OCI-LY1 (cell line): ENCODE data around the gene EXO1.

Source experiments
- H2AFZ ChIP-seq: fragments of 200-600 bp; sonication (generic), shearing (Covaris generic); 2 replicates; pipeline ENCODE4 v1.6.0; 2014; ENCODE audit warnings: antibody characterized with exemption, mild to moderate bottlenecking, low read length
- H3F3A ChIP-seq: fragments of 200-600 bp; sonication (generic), shearing (Covaris generic); 2 replicates; pipeline ENCODE4 v1.6.0; 2014; ENCODE audit warnings: mild to moderate bottlenecking, antibody characterized with exemption, low read length, moderate library complexity; ENCODE audit not compliant: insufficient read depth
- H3K27ac ChIP-seq: fragments of 200-600 bp; sonication (generic); 2 replicates; pipeline ENCODE4 v1.5.1; 2014; ENCODE audit warnings: low read length, mixed run types, mild to moderate bottlenecking, low read depth; ENCODE audit not compliant: poor library complexity, severe bottlenecking
- H3K27me3 ChIP-seq: fragments of 200-600 bp; sonication (generic); 2 replicates; pipeline ENCODE4 v1.6.0; 2014; ENCODE audit warnings: antibody characterized with exemption, mild to moderate bottlenecking, low read length, moderate library complexity; ENCODE audit not compliant: insufficient read depth
- H3K36me3 ChIP-seq: fragments of 200-600 bp; sonication (generic); 2 replicates; pipeline ENCODE4 v1.6.1; 2014; ENCODE audit warnings: mild to moderate bottlenecking, antibody characterized with exemption, low read length, moderate library complexity, mixed read lengths; ENCODE audit not compliant: insufficient read depth
- H3K4me1 ChIP-seq: fragments of 200-600 bp; sonication (generic); 2 replicates; pipeline ENCODE4 v1.5.1; 2014; ENCODE audit warnings: mild to moderate bottlenecking, low read length, moderate library complexity; ENCODE audit not compliant: insufficient read depth, severe bottlenecking
- H3K4me2 ChIP-seq: fragments of 200-600 bp; sonication (generic), shearing (Covaris generic); 2 replicates; pipeline ENCODE4 v1.6.1; 2014; ENCODE audit warnings: low read length
- H3K4me3 ChIP-seq: fragments of 200-600 bp; sonication (generic); 2 replicates; pipeline ENCODE4 v1.5.1; 2014; ENCODE audit warnings: low read length, low read depth, mild to moderate bottlenecking, mixed read lengths; ENCODE audit not compliant: poor library complexity, severe bottlenecking
- H3K79me2 ChIP-seq: fragments of 200-600 bp; shearing (Covaris generic); 2 replicates; pipeline ENCODE4 v1.6.1; 2016; ENCODE audit warnings: mixed run types, low read length, mixed read lengths; ENCODE audit not compliant: insufficient read depth
- H3K9ac ChIP-seq: fragments of 200-600 bp; sonication (generic), shearing (Covaris generic); 2 replicates; pipeline ENCODE4 v1.6.1; 2014; ENCODE audit warnings: mild to moderate bottlenecking, low read length, mixed read lengths
- H3K9me2 ChIP-seq: fragments of 200-600 bp; sonication (generic), shearing (Covaris generic); 2 replicates; pipeline ENCODE4 v1.6.1; 2014; ENCODE audit warnings: low read depth, mild to moderate bottlenecking, low read length, mixed read lengths
- H3K9me3 ChIP-seq: fragments of 200-600 bp; shearing (Covaris generic); 2 replicates; pipeline ENCODE4 v1.6.1; 2014; ENCODE audit warnings: low read length, mixed read lengths
- H4K20me1 ChIP-seq: fragments of 200-600 bp; sonication (generic), shearing (Covaris generic); 2 replicates; pipeline ENCODE4 v1.6.0; 2016; ENCODE audit warnings: mild to moderate bottlenecking, low read length; ENCODE audit not compliant: insufficient read depth
- EZH2 ChIP-seq: fragments of 200-600 bp; sonication (generic), shearing (Covaris generic); IDR thresholded peaks from 2 replicates; pipeline ENCODE4 v1.8.0; 2017; ENCODE audit warnings: borderline replicate concordance, mixed run types, mild to moderate bottlenecking, antibody characterized with exemption, low read length, moderate library complexity, mixed read lengths
- TF ChIP-seq, protein P1 (sequence below): fragments of 200-600 bp; sonication (generic), shearing (Covaris generic); IDR thresholded peaks from 2 replicates; pipeline ENCODE4 v1.5.1; 2017; ENCODE audit warnings: mild to moderate bottlenecking, antibody characterized with exemption, low read length, moderate library complexity, mixed read lengths

The EXO1 gene

GRCh38 chr1:241837901-241838300 lies 10.1 kb upstream of the EXO1 start:
- H3K4me1 ChIP-seq, result no peaks in the 10 kb centered on the region
- no peaks in the 10 kb centered on the region for H3K9me2 ChIP-seq
- no peaks in the 10 kb centered on the region for H3K27me3 ChIP-seq
- H3K36me3 ChIP-seq, result no peaks in the 10 kb centered on the region
- H3K4me2 ChIP-seq, result no peak overlapping the region
- no peak overlapping the region for H2AFZ ChIP-seq
- no peaks in the 10 kb centered on the region for H4K20me1 ChIP-seq
- H3K27ac ChIP-seq, result no peak overlapping the region
- H3K4me3 ChIP-seq, result no peak overlapping the region
- no peaks in the 10 kb centered on the region for H3F3A ChIP-seq
- TF ChIP-seq, protein P1, sequence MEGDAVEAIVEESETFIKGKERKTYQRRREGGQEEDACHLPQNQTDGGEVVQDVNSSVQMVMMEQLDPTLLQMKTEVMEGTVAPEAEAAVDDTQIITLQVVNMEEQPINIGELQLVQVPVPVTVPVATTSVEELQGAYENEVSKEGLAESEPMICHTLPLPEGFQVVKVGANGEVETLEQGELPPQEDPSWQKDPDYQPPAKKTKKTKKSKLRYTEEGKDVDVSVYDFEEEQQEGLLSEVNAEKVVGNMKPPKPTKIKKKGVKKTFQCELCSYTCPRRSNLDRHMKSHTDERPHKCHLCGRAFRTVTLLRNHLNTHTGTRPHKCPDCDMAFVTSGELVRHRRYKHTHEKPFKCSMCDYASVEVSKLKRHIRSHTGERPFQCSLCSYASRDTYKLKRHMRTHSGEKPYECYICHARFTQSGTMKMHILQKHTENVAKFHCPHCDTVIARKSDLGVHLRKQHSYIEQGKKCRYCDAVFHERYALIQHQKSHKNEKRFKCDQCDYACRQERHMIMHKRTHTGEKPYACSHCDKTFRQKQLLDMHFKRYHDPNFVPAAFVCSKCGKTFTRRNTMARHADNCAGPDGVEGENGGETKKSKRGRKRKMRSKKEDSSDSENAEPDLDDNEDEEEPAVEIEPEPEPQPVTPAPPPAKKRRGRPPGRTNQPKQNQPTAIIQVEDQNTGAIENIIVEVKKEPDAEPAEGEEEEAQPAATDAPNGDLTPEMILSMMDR, result no peak
- no peak for TF ChIP-seq EZH2
- H3K9ac ChIP-seq, result no peak overlapping the region
- no peaks in the 10 kb centered on the region for H3K9me3 ChIP-seq
- no peaks in the 10 kb centered on the region for H3K79me2 ChIP-seq

DNA sequence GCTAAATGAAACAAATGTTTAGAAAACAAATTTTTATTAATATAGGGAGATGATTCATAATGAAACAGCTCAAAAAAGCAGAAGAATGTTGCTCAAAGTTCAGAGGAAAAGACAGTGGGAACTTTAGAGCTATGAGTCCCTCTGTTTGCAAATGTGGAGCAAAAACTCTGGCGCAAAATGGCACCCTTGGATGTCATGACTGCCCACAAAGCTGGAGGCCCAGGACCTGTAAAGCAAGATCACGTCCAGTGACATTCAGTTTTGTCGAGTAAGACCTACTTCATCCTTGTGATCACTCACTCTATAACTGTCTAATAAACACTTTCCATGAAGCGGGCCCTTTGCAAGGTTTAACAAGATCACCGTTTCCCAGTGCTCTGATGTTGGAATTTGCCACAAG lies 9.1 kb upstream of the EXO1 start:
- Histone ChIP-seq H3K9ac (no peak overlapping the region), H3K4me2 (no peak overlapping the region), H3K79me2 (no peaks in the 10 kb centered on the region), H3K4me1 (no peaks in the 10 kb centered on the region), H3K4me3 (no peak overlapping the region), H3K36me3 (no peaks in the 10 kb centered on the region), H4K20me1 (no peaks in the 10 kb centered on the region), H2AFZ (no peak overlapping the region), H3K27ac (no peak overlapping the region), H3K9me3 (no peaks in the 10 kb centered on the region), H3F3A (no peaks in the 10 kb centered on the region), H3K27me3 (no peaks in the 10 kb centered on the region), H3K9me2 (no peaks in the 10 kb centered on the region)
- TF ChIP-seq, protein P1, result no peak
- TF ChIP-seq EZH2, result no peak

DNA sequence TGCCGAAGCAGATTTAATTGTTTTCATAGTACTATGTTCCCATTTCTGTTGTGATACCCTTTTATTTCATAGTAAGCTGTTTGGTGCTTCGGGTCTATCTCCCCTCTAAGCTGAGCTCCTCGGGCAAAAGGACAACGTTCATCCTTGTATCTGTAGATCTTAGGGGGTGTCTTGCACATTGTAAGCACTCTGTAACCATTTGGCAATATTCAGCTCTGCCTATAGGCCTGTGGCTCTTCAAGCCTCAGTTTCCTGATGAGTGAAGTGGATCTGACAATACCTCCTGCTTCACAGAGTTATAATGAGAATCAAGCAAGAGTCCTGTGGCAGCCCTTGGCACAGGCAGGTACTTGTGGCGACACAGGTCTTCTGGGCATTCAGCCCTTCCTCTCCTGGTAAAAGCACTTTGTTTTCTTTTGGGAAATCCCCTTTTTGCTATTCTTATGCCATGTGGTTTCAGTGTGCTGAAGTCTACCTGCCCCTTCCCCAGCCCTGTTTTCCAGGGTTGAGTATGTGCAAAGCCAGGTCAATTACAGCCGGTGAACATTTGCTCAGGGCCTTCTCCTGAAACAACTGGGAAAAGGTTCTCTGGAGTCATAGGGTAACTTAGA lies 8.5 kb upstream of the EXO1 start:
- no peak overlapping the region for H2AFZ ChIP-seq

More for the DNA sequence above, 8.5 kb upstream of the EXO1 start:
- Histone ChIP-seq H3F3A (no peaks in the 10 kb centered on the region), H3K27ac (no peak overlapping the region), H3K9me3 (no peaks in the 10 kb centered on the region), H3K27me3 (no peaks in the 10 kb centered on the region), H3K9ac (no peak overlapping the region), H4K20me1 (no peaks in the 10 kb centered on the region), H3K79me2 (no peaks in the 10 kb centered on the region), H3K4me3 (no peak overlapping the region), H3K4me1 (no peaks in the 10 kb centered on the region), H3K36me3 (no peaks in the 10 kb centered on the region), H3K4me2 (no peak overlapping the region), H3K9me2 (no peaks in the 10 kb centered on the region)
- no peak for TF ChIP-seq EZH2
- TF ChIP-seq, protein P1, result no peak
